Activated T-helper 1 cell treated with Interleukin-2 at 50 U/mL for 16 hours (primary cell): ENCODE data around the gene FCSK.

ENCODE experiments used
- DNase-seq: peaks from one replicate; pipeline ENCODE4 v3.0.0-alpha.2; 2020; ENCODE audit warnings: low read depth

Gene FCSK

GRCh38 chr16:70480127-70481105 is 26.0 kb downstream of the FCSK start:
- DNase-seq = no peak

DNA sequence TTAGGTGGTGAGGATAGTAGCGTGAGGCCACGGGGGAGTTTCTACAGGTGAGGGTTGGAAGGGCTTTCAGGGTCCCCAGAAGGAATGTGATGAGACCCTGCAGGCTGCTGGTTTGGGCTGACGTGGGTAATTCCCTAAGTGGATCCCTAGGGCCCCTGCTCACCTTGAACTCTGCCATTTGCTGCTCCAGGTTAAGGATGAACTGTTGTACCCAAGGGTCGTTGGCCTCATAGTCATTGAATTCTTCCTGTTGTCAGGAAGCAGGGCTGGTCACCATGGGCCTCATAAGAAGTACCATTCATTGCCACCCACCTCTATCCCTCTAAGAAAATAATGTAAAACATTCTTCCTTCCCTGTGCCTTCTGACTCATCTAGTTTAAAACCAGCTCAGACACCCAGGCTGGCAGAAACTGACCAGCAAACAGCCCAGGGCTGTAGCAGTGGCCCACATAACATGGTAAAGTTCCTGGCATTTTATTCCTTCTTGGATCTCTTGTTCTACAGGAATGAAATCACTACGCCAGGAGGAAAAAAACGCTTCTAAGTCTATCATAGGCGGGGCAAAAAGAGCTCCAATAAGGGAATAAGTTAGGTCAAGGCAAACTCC is 27.6 kb downstream of the FCSK start:
- DNase-seq = no peak

DNA sequence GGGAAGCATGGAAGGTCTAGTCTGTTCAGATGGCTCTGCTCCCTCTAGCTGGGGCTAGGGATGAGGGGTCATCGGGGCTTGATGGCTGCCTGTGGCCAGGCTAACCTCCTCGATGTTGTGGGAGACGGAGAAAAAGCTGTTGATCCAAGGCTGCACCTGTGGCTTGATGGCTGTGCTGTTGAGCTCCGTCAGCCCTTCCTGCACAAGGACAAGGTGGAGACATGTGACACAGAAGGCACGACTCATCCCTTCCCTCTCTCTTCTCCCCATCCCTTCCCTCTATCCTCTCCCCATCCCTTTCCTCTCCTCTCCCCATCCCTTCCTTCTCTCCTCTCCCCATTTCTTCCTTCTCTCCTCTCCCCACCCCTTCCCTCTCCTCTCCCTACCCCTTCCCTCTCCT is 28.2 kb downstream of the FCSK start:
- DNase-seq = no peak

- DNase-seq = no peak
These were observed 29.0 kb downstream of the FCSK start for GRCh38 chr16:70483426-70483825.

GRCh38 chr16:70484867-70485266 is 30.5 kb downstream of the FCSK start:
- no peak for DNase-seq

- no peak for DNase-seq
These were observed 35.9 kb downstream of the FCSK start for GRCh38 chr16:70490261-70490660.

DNA sequence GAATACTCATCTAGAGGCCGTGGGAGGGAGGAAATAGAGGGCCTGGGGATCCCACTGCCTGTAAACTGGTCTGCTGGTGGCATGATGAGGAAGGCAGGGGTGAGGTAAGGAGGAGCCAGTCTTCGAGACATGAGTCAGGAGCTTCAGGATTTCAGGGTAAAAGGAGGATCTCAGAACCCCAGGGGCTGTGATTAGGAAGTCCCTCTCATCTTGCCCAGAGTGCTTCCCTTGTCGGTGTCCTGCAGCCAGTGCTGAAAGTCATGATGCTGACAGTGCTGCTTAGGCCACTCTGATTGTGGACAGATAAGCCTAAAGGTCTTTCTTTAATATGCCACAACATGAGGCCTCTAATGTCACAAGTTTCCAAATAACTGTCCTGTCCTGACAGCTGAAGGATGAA is 39.4 kb downstream of the FCSK start:
- no peak for DNase-seq

DNA sequence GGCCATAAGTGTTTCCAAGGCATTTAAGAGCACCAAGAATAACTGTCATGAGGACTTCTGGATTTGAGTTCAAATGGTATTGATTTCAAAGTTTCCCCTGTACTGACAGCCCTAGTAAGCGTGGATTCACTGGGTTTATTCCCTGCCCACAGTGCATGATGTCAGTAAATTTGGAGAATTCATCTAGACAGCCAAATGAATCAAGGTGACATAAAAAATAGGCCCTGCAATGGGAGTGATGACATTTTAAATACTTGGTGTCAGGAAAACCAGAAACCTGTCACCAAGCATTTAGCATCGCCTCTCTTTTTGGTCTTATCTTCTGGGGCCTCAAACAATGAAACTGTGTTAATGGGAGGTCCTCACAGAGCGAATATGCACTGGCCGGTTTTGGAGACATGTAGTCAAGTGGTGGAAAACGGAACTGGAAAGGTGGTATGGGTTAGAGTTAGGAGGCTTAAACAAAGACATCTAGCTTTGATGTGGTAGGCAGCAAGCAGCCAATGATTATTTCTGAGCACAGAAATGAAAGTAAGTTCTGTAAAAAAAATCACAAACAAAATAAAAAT is 39.9 kb downstream of the FCSK start:
- no peak for DNase-seq

DNA sequence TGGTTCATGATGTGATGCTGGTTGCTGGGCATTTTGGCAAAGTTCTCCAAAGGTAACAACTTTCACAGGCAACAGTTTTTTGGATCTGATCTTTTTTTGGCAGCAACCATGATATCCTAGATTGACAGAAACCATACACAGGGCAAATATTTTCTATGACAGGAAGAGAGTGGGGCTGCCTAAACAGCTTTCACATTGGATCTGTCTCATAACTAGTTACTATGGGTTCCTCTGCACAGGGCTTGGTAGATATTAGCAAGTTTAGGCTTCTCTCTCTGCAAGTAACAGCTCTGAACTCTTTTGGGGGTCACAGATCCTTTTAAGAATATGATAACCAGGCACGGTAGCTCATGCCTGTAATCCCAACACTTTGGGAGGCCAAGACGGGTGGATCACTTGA is 40.4 kb downstream of the FCSK start:
- DNase-seq = no peak

GRCh38 chr16:70495425-70496182 is 41.2 kb downstream of the FCSK start:
- DNase-seq = no peak

DNA sequence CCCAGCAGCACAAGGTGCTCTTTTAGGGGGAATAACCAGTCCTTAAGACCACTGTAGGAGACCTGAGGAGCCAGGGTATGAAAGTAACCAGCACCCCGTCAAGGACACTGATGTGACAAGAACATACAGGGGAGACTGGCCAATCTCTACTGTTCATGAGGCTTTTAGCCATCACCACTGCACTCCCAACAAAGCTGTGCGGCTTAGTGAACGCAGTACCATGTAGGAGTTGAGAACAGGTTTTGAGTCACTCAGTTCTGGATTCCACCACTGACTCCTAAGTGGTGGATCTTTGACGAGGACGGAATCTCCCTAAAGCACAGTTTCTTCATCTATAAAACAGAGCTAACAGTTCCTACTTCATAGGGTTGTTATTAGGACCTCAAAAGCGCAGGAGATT is 42.1 kb downstream of the FCSK start:
- DNase-seq = no peak

DNA sequence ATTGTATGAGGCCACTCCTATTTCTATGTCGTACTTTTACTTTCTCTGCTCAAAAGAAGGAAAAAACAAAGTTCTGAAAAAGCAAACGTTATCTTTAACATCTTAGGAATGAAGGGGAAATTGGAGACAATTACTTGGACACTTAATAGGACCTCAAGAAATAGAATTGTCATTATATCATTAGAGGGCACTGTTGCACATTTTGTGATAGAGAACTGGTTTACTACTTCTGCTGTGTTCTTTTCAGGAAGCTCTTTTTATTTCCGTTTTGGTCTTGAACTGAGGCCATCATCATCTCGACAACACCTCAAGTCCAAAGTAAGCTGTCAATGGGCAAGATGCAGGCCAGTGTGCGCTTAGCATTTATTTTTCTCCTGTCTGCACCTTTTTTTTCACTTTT is 54.4 kb downstream of the FCSK start:
- DNase-seq = no peak

GRCh38 chr16:70510216-70510615 is 55.8 kb downstream of the FCSK start:
- no peak for DNase-seq

- DNase-seq = no peak
These were observed 57.4 kb downstream of the FCSK start for GRCh38 chr16:70511833-70512232.

DNA sequence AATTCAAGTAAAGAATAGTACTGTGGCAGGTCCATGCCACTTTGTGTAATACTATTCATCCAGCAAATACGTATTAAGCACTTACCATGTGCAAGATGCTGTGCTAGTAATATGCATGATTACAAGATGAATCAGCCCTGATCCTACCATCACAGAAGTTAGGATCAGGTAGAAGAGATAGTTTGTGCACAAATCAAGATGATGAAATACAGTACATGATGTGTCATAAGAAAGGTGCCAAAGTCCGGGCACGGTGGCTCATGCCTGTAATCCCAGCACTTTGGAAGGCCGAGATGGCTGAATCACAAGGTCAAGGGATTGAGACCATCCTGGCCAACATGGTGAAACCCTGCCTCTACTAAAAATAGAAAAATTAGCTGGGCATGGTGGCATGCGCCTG is 58.1 kb downstream of the FCSK start:
- no peak for DNase-seq

DNA sequence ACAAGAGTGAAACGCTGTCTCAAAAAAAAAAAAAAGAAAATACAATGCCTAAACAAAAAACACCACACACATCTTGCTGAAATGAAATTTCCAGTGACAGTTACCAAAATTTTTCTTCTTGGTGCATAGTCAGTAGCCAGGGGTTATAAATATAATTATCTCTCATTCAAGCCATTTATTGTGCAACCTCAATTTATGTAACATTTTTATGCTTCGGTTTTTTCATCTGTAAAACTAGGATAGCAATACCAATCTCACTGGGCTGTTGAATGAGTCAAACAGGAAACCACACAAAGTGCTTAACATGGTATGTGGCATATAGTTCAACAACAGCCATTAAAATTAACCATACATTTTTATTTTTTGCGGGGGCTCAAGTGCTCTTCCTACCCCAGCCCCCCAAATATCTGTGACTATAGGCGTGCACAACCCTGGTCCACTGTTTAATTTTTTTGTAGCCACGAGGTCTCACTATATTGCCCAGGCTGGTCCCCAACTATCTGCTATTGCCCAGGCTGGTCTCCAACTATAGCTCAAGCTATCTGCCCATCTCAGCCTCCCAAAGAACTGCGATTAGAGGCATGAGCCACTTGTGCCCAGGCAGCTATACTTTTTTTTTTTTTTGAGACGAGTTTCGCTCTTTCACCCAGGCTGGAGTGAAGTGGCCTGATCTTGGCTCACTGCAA is 66.4 kb downstream of the FCSK start:
- no peak for DNase-seq

DNA sequence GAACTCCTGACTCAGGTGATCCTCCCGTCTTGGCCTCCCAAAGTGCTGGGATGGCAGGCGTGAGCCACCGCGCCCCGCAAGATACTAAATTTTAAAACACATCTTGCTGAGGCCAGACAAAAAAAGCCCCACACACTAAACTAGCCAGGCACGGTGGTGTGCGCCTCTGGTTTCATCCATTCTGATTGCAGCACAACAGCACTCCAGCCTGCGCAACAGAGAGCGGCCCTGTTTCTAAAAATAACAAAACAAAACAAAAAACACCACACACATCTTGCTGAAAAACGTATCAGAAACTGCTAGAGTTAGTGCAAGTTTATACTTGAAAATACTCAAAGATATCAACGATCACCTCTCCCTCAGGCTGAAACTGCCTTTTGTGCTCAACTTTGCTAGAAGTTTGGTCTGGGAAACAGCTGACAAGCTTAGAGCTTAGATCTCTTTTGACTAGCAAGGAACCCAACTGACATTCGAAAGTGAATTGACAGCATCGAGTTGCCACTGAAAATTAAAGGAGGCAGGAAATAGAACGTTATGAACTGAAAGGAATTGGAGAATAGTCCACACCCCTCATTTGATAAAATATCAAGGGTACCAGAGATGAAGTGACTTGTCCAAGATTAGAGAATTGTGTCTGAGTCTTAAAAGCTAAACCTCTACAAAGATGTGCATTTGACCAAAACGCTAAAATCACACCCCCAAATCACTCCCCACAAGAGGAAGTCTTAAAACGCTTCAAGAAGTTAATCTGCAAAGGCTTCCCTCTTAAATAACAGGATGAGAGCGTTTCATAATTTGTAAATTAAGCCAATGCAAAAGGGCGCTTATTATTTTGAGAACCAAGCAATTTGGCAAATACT is 68.1 kb downstream of the FCSK start:
- DNase-seq = no peak

- DNase-seq = peak; percentile 83
These were observed 68.8 kb downstream of the FCSK start, which contains the start of gene COG4 for GRCh38 chr16:70523076-70523742. COG4 (minus strand) TSS chr16:70523554; CDS start chr16:70523543, 11 bp downstream.

- DNase-seq = no peak
These were observed 69.5 kb downstream of the FCSK start, which contains the start of gene SF3B3 for GRCh38 chr16:70523743-70524398. SF3B3 (plus strand) TSS chr16:70523816; CDS start chr16:70526657, 2,841 bp downstream.
